K562 (cell line): Measurements from ENCODE around the gene SLC30A10. TPM values are rescaled to one million over a fixed set of nuclear protein-coding genes. Genes with fewer than 3 reads are reported as not detected.

ENCODE experiments used
- ATAC-seq: fragments of 200-7000 bp; cut with Tn5 transposase; 3 replicates; pipeline ENCODE4 v1.9.1; 2020; ENCODE audit warnings: moderate library complexity
- BruUV-seq: library from RNA; stranded (reverse); fragments of 400-500 nt; replicated peaks from 2 replicates; lab custom pipeline; 2021; lab: Mats Ljungman, UMichigan
- CTCF ChIA-PET: fragments of 300-600 bp; formaldehyde crosslinking; extraction: SDS; loops from one replicate; lab custom pipeline; 2021; ENCODE audit warnings: low intra/inter-chr PET ratio; lab: Yijun Ruan, JAX
- POLR2A ChIA-PET: fragments of 300-600, 350-650 bp; sonication (Branson Sonifier 250); formaldehyde crosslinking; extraction: SDS; loops from one replicate; lab custom pipeline; 2021; ENCODE audit warnings: antibody characterized with exemption, inconsistent platforms; lab: Yijun Ruan, JAX
- DNase-seq, 4 experiments: peaks; one replicate each; pipeline versions ENCODE4 v3.0.0 to v3.0.0-alpha.2; 2011 to 2018; ENCODE audit warnings: low spot score in 3 of 4, mixed read lengths in 3 of 4; ENCODE audit errors: extremely low read depth in 1 of 4
- FAIRE-seq: peaks from 2 replicates; lab custom pipeline; 2011; peaks lifted over from hg19 to GRCh38; lab: Jason Lieb, UNC
- H2AFZ ChIP-seq: 2 replicates; pipeline ENCODE4 v1.6.0; 2011; ENCODE audit warnings: low read depth, low read length, control low read depth, inconsistent platforms
- H3K27ac ChIP-seq: fragments of 200-600 bp; 3 replicates; pipeline ENCODE4 v1.8.0; 2011; ENCODE audit warnings: low read depth, mild to moderate bottlenecking, control low read depth, inconsistent platforms, low read length, moderate library complexity, mixed read lengths; ENCODE audit errors: extremely low read depth
- H3K27me3 ChIP-seq, 2 experiments: fragments of 300-600 bp in 1 of 2; 2 replicates in 1 of 2; 3 replicates in 1 of 2; pipeline versions ENCODE4 v1.6.0 to v1.8.0; 2011; ENCODE audit warnings: inconsistent platforms in 2 of 2, low read length in 2 of 2, mild to moderate bottlenecking in 1 of 2, mixed read lengths in 1 of 2, moderate library complexity in 1 of 2; ENCODE audit not compliant: control insufficient read depth in 2 of 2, insufficient read depth in 2 of 2
- H3K36me3 ChIP-seq: fragments of 300-600 bp; 3 replicates; pipeline ENCODE4 v1.8.0; 2011; ENCODE audit warnings: mild to moderate bottlenecking, low read length, inconsistent platforms; ENCODE audit not compliant: control insufficient read depth, insufficient read depth
- H3K4me1 ChIP-seq, 2 experiments: fragments of 200-600 bp in 1 of 2; replicated peaks in 1 of 2; 2 replicates in 1 of 2; 3 replicates in 1 of 2; pipeline versions ENCODE4 v1.5.1 to v1.8.0; 2011; ENCODE audit warnings: inconsistent platforms in 2 of 2, low read length in 2 of 2, mild to moderate bottlenecking in 1 of 2, mixed read lengths in 1 of 2, moderate library complexity in 1 of 2; ENCODE audit not compliant: control insufficient read depth in 2 of 2, insufficient read depth in 2 of 2
- H3K4me2 ChIP-seq: 2 replicates; pipeline ENCODE4 v1.6.1; 2011; ENCODE audit warnings: low read length, control low read depth, inconsistent platforms, mixed read lengths; ENCODE audit not compliant: insufficient read depth
- H3K4me3 ChIP-seq: fragments of 200-600 bp; sonication (generic), shearing (Covaris generic); 2 replicates; pipeline ENCODE4 v1.5.1; 2016; ENCODE audit warnings: control low read depth, inconsistent platforms
- H3K79me2 ChIP-seq: fragments of 200-600 bp; 3 replicates; pipeline ENCODE4 v1.8.0; 2011; ENCODE audit warnings: low read length, inconsistent platforms; ENCODE audit not compliant: control insufficient read depth, insufficient read depth
- H3K9ac ChIP-seq, 2 experiments: 2 replicates each; pipeline versions ENCODE4 v1.6.0 to v1.6.1; 2011; ENCODE audit warnings: low read depth in 2 of 2, low read length in 2 of 2, control low read depth in 1 of 2, inconsistent platforms in 1 of 2, mild to moderate bottlenecking in 1 of 2, mixed read lengths in 1 of 2; ENCODE audit not compliant: insufficient read depth in 1 of 2
- H3K9me1 ChIP-seq: one replicate; pipeline ENCODE4 v1.6.0; 2011; ENCODE audit warnings: inconsistent platforms, mild to moderate bottlenecking, low read length, moderate library complexity; ENCODE audit not compliant: control insufficient read depth, insufficient read depth
- H3K9me3 ChIP-seq: replicated peaks from 2 replicates; pipeline ENCODE4 v1.5.1; 2011; ENCODE audit warnings: low read depth, low read length, inconsistent platforms; ENCODE audit not compliant: control insufficient read depth, insufficient read depth
- H4K20me1 ChIP-seq: replicated peaks from 2 replicates; pipeline ENCODE4 v1.6.1; 2011; ENCODE audit warnings: low read length, inconsistent platforms, mixed read lengths; ENCODE audit not compliant: control insufficient read depth, insufficient read depth
- ATF7 ChIP-seq: fragments of 450-650 bp; IDR thresholded peaks from 2 replicates; pipeline ENCODE4 v1.7.1; 2014; ENCODE audit warnings: mild to moderate bottlenecking, moderate library complexity
- C11orf30 ChIP-seq: fragments of 450-650 bp; IDR thresholded peaks from 2 replicates; pipeline ENCODE4 v1.6.1; 2016; ENCODE audit warnings: low read depth, mild to moderate bottlenecking
- CSDE1 ChIP-seq, 2 experiments: fragments of 450-650 bp; IDR thresholded peaks; 2 replicates each; pipeline ENCODE4 v1.6.1; 2016; ENCODE audit warnings: mild to moderate bottlenecking in 1 of 2
- E2F4 ChIP-seq: sonication (generic); formaldehyde crosslinking; IDR thresholded peaks from 2 replicates; pipeline ENCODE4 v1.8.0; 2022; ENCODE audit warnings: mild to moderate bottlenecking, low read depth, missing genetic modification reagents
- ETS1 ChIP-seq: conservative IDR thresholded peaks from 2 replicates; pipeline ENCODE4 v1.6.1; 2011; ENCODE audit warnings: low read depth, mild to moderate bottlenecking, low read length; ENCODE audit not compliant: control insufficient read depth
- HDAC2 ChIP-seq: fragments of 450-650 bp; IDR thresholded peaks from 2 replicates; pipeline ENCODE4 v1.6.1; 2016; ENCODE audit warnings: mild to moderate bottlenecking
- MAFF ChIP-seq: IDR thresholded peaks from 2 replicates; pipeline ENCODE4 v1.6.1; 2012; ENCODE audit warnings: low read length, improper control_type of control experiment
- MTA3 ChIP-seq: fragments of 450-650 bp; formaldehyde crosslinking; IDR thresholded peaks from 2 replicates; pipeline ENCODE4 v1.6.1; 2017; ENCODE audit warnings: mild to moderate bottlenecking, borderline replicate concordance
- NCOA1 ChIP-seq: fragments of 450-650 bp; IDR thresholded peaks from 2 replicates; pipeline ENCODE4 v1.6.1; 2016; ENCODE audit warnings: low read depth
- NR4A1 ChIP-seq, 2 experiments: fragments of 250-450 bp in 1 of 2; fragments of 450-650 bp in 1 of 2; sonication (Bioruptor Pico) in 1 of 2; IDR thresholded peaks; 2 replicates each; pipeline versions ENCODE4 v1.4.0 to v1.6.1; 2016 to 2020; ENCODE audit warnings: mild to moderate bottlenecking in 2 of 2, missing compliant biosample characterization in 1 of 2, missing genetic modification characterization in 1 of 2, moderate library complexity in 1 of 2
- RBM22 ChIP-seq: fragments of 200-400 bp; formaldehyde crosslinking; IDR thresholded peaks from 2 replicates; pipeline ENCODE4 v1.6.1; 2018; ENCODE audit warnings: low read length, low read depth; ENCODE audit not compliant: poor library complexity, severe bottlenecking
- RFX1 ChIP-seq: fragments of 450-650 bp; IDR thresholded peaks from 2 replicates; pipeline ENCODE4 v1.6.1; 2016; ENCODE audit warnings: mild to moderate bottlenecking, moderate library complexity
- STAG1 ChIP-seq: sonication (generic); formaldehyde crosslinking; IDR thresholded peaks from 2 replicates; pipeline ENCODE4 v1.5.0; 2020; ENCODE audit warnings: missing genetic modification reagents, borderline replicate concordance
- ZEB2 ChIP-seq: fragments of 450-650 bp; IDR thresholded peaks from 2 replicates; pipeline ENCODE4 v1.6.1; 2016
- ZNF561 ChIP-seq: fragments of 450-650 bp; formaldehyde crosslinking; conservative IDR thresholded peaks from 2 replicates; pipeline ENCODE4 v1.4.0; 2020; ENCODE audit warnings: mild to moderate bottlenecking, moderate library complexity
- ZNF695 ChIP-seq: fragments of 450-650 bp; formaldehyde crosslinking; IDR thresholded peaks from 2 replicates; pipeline ENCODE4 v1.4.0; 2020; ENCODE audit warnings: mild to moderate bottlenecking, moderate library complexity
- ZNF707 ChIP-seq: fragments of 250-450 bp; sonication (Bioruptor Pico); conservative IDR thresholded peaks from 2 replicates; pipeline ENCODE4 v1.8.0; 2022; ENCODE audit warnings: inconsistent platforms, mild to moderate bottlenecking, moderate library complexity
- in situ Hi-C: fragments of 300-500 bp; cut with MboI; formaldehyde crosslinking; loops from 4 replicates; pipeline ENCODE4 v1.15.0; 2018; ENCODE audit warnings: inconsistent platforms, mixed read lengths
- intact Hi-C: fragments of 100-400 bp; cut with micrococcal nuclease; formaldehyde crosslinking; loops from 2 replicates; pipeline ENCODE4 v1.14.2; 2022
- polyA plus RNA-seq, 8 experiments: library from polyadenylated mRNA; depleted of rRNA in 4 of 8; stranded (reverse) in 5 of 8; unstranded in 3 of 8; fragments of >200 nt; fragmentation: Nextera tagmentation in 2 of 8; fragmentation: Illumina TruSeq in 1 of 8; extraction: Ambion mirVana in 2 of 8; extraction: Trizol in 1 of 8; gene quantifications; 2 replicates each; pipeline versions ENCODE4 v1.2.1 to v1.2.3, GENCODE V29; 2011 to 2014; ENCODE audit warnings: inconsistent platforms in 1 of 8, missing spikeins in 1 of 8
- total RNA-seq, 7 experiments: library from RNA; depleted of rRNA in 6 of 7; stranded (reverse); fragments of >200 nt in 6 of 7; fragmentation: Illumina TruSeq in 2 of 7; extraction: Trizol in 2 of 7; gene quantifications; 2 replicates each; pipeline versions ENCODE4 v1.2.1 to v1.2.3, GENCODE V29; 2011 to 2021; ENCODE audit warnings: low replicate concordance in 1 of 7
- TF ChIP-seq, protein P1 (sequence below): fragments of 450-650 bp; IDR thresholded peaks from 2 replicates; pipeline ENCODE4 v1.7.1; 2018; ENCODE audit warnings: mild to moderate bottlenecking, low read depth; ENCODE audit not compliant: partially characterized antibody
- TF ChIP-seq, protein P2 (sequence below): fragments of 200-800 bp; sonication (Bioruptor generic); IDR thresholded peaks from 2 replicates; pipeline ENCODE4 v1.6.1; 2017; ENCODE audit warnings: missing genetic modification characterization, missing compliant biosample characterization

The SLC30A10 gene
- total and polyA plus RNA-seq, 9 of the 15 experiments (the other 6 are each of a cell fraction or from before 2014, with no cell fraction given): 2.6 to 11.3 (median 7.1) TPM

- H3K4me1 ChIP-seq: peaks cover 0 to 7% of the 10 kb centered on the region in 2 experiments; a peak in 2 of 5 replicates
- no peaks in the 10 kb centered on the region for H3K79me2 ChIP-seq
- intact Hi-C loops (no loop called here), in situ Hi-C loops (no loop called here)
- no peaks in the 10 kb centered on the region for H3K9me1 ChIP-seq
- H3K27me3 ChIP-seq: no peaks in the 10 kb centered on the region
- CTCF ChIA-PET: no interaction called here
- H3K27ac ChIP-seq: no peak overlapping the region
- DNase-seq (no peak), FAIRE-seq (no peak), ATAC-seq (no peak)
- peak overlapping the region; percentile 79 for H2AFZ ChIP-seq
- no peaks in the 10 kb centered on the region for H3K9me3 ChIP-seq
- H3K36me3 ChIP-seq: no peaks in the 10 kb centered on the region
- H3K4me3 ChIP-seq: no peak overlapping the region
- BruUV-seq: no TSS peak
- no peak overlapping the region for H3K9ac ChIP-seq
- POLR2A ChIA-PET: interaction anchor here (0.7 to 1.7 kb wide), 3 partner anchors 14 to 17 kb away, joined by 3 to 6 read pairs (median 5); no protein-coding TSS in a partner anchor
- no peaks in the 10 kb centered on the region for H4K20me1 ChIP-seq
- no peak overlapping the region for H3K4me2 ChIP-seq
- TF ChIP-seq RBM22: no peak
- no peak for TF ChIP-seq ZEB2
- no peak for TF ChIP-seq E2F4 (CRISPR knock-in tag)
- TF ChIP-seq C11orf30: no peak
- no peak for TF ChIP-seq ZNF695 (CRISPR knock-in tag)
- TF ChIP-seq, protein P1, sequence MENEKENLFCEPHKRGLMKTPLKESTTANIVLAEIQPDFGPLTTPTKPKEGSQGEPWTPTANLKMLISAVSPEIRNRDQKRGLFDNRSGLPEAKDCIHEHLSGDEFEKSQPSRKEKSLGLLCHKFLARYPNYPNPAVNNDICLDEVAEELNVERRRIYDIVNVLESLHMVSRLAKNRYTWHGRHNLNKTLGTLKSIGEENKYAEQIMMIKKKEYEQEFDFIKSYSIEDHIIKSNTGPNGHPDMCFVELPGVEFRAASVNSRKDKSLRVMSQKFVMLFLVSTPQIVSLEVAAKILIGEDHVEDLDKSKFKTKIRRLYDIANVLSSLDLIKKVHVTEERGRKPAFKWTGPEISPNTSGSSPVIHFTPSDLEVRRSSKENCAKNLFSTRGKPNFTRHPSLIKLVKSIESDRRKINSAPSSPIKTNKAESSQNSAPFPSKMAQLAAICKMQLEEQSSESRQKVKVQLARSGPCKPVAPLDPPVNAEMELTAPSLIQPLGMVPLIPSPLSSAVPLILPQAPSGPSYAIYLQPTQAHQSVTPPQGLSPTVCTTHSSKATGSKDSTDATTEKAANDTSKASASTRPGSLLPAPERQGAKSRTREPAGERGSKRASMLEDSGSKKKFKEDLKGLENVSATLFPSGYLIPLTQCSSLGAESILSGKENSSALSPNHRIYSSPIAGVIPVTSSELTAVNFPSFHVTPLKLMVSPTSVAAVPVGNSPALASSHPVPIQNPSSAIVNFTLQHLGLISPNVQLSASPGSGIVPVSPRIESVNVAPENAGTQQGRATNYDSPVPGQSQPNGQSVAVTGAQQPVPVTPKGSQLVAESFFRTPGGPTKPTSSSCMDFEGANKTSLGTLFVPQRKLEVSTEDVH: no peak
- TF ChIP-seq NR4A1 (CRISPR knock-in tag; IDR thresholded peaks at IDR 0.05): no peak
- no peak for TF ChIP-seq NR4A1 (tag; IDR thresholded peaks at IDR 0.05)
- no peak for TF ChIP-seq ATF7
- TF ChIP-seq ETS1: no peak
- no peak for TF ChIP-seq ZNF707 (CRISPR knock-in tag)
- no peak for TF ChIP-seq STAG1
- TF ChIP-seq, protein P2, sequence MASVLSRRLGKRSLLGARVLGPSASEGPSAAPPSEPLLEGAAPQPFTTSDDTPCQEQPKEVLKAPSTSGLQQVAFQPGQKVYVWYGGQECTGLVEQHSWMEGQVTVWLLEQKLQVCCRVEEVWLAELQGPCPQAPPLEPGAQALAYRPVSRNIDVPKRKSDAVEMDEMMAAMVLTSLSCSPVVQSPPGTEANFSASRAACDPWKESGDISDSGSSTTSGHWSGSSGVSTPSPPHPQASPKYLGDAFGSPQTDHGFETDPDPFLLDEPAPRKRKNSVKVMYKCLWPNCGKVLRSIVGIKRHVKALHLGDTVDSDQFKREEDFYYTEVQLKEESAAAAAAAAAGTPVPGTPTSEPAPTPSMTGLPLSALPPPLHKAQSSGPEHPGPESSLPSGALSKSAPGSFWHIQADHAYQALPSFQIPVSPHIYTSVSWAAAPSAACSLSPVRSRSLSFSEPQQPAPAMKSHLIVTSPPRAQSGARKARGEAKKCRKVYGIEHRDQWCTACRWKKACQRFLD (CRISPR knock-in tag): no peak
- no peak for TF ChIP-seq CSDE1 (IDR thresholded peaks at IDR 0.05)
- TF ChIP-seq MAFF: no peak
- no peak for TF ChIP-seq NCOA1
- no peak for TF ChIP-seq ZNF561 (CRISPR knock-in tag)
- no peak for TF ChIP-seq MTA3
- TF ChIP-seq HDAC2: no peak
- no peak for TF ChIP-seq RFX1
Measured at GRCh38 chr1:219952361-219952760, 24.0 kb upstream of the SLC30A10 start.
